Stomach (tissue), 9 donors: ENCODE results near the gene RGMB. TPM values are rescaled to one million over a fixed set of nuclear protein-coding genes. Genes with fewer than 3 reads are reported as not detected.

Experiments used
- DNase-seq, 2 donors: peaks; one replicate each; pipeline versions ENCODE4 v3.0.0 to v3.0.0-alpha.2; 2013 to 2019
- H3K27ac ChIP-seq, 5 donors: fragments of 200-600 bp in 4 of 5; sonication (generic) in 4 of 5; one replicate each; pipeline ENCODE4 v1.5.1; 2013 to 2019; ENCODE audit warnings: mild to moderate bottlenecking in 1 of 5, moderate library complexity in 1 of 5
- H3K27me3 ChIP-seq, 3 donors: fragments of 200-600 bp; sonication (generic); one replicate each; pipeline ENCODE4 v1.5.1; 2017 to 2019; ENCODE audit warnings: mixed run types in 1 of 3
- H3K36me3 ChIP-seq, 4 donors: fragments of 200-600 bp; sonication (generic); 1 replicate in 3 of 4; 2 replicates in 1 of 4; pipeline ENCODE4 v1.5.1; 2016 to 2019
- H3K4me1 ChIP-seq, 4 donors: fragments of 200-600 bp; sonication (generic); one replicate each; pipeline ENCODE4 v1.5.1; 2016 to 2019
- H3K4me3 ChIP-seq, 4 donors: fragments of 200-600 bp; sonication (generic) in 3 of 4; one replicate each; pipeline ENCODE4 v1.5.1; 2016 to 2019; ENCODE audit warnings: mild to moderate bottlenecking in 1 of 4
- H3K9me3 ChIP-seq, 4 donors: fragments of 200-600 bp; sonication (generic); one replicate each; pipeline ENCODE4 v1.5.1; 2016 to 2019
- CTCF ChIP-seq, 7 experiments: fragments of 450-650 bp in 4 of 7; fragments of 200-600 bp in 3 of 7; sonication (generic) in 3 of 7; IDR thresholded peaks; one replicate each; pipeline ENCODE4 v1.5.1; 2016 to 2019; ENCODE audit warnings: antibody characterized with exemption in 7 of 7, control low read depth in 2 of 7, mild to moderate bottlenecking in 1 of 7
- EP300 ChIP-seq: sonication (generic); formaldehyde crosslinking; IDR thresholded peaks from one replicate; pipeline ENCODE4 v1.6.1; 2017; ENCODE audit warnings: antibody characterized with exemption
- POLR2A ChIP-seq, 4 donors: fragments of 450-650 bp; IDR thresholded peaks; one replicate each; pipeline ENCODE4 v1.6.1; 2016; ENCODE audit warnings: antibody characterized with exemption in 4 of 4, control low read depth in 2 of 4, mild to moderate bottlenecking in 1 of 4, moderate library complexity in 1 of 4
- POLR2AphosphoS5 ChIP-seq, 3 donors: sonication (generic); formaldehyde crosslinking; IDR thresholded peaks; one replicate each; pipeline ENCODE4 v1.6.1; 2016; ENCODE audit warnings: antibody characterized with exemption in 3 of 3
- WGBS, 5 donors: extraction: QIAGEN DNeasy Blood & Tissue Kit in 3 of 5; methylation state at CpG; one replicate each; pipeline versions ENCODE4 v1.1.5 to v1.1.7; 2013 to 2018; 5-methylcytosine and 5-hydroxymethylcytosine counted together
- intact Hi-C: fragments of 100-400 bp; cut with DNase I; formaldehyde crosslinking; loops from one replicate; pipeline ENCODE4 v1.15.1; 2023; ENCODE audit warnings: low total_unique reads
- polyA plus RNA-seq, 3 donors: library from polyadenylated mRNA; stranded (reverse); fragments of 200-250 nt; gene quantifications; one replicate each; pipeline ENCODE4 v1.2.3, GENCODE V29; 2013
- total RNA-seq, 5 donors: library from RNA; depleted of rRNA; stranded (reverse); fragments of >200 nt; gene quantifications; one replicate each; pipeline versions ENCODE4 v1.1.0 to v1.2.3, GENCODE V29; 2014 to 2016
- donor health status: healthy with polysubstance abuse.
- donor health status: Bipolar disorder and iron deficiency.
- donor health status: healthy.

RGMB gene
- total and polyA plus RNA-seq, 8 donors = 8.4 to 215 (median 50.1) TPM

GRCh38 chr5:98845878-98846277, 72.4 kb downstream of the RGMB start:
- Histone ChIP-seq H3K4me1 (no peaks in the 10 kb centered on the region), H3K27ac (no peak overlapping the region), H3K4me3 (no peak overlapping the region), H3K27me3 (no peaks in the 10 kb centered on the region), H3K9me3 (peaks cover 0 to 20% (median 8%) of the 10 kb centered on the region in 4 donors), H3K36me3 (no peaks in the 10 kb centered on the region)
- intact Hi-C loops = no loop called here
- WGBS, 5 donors = 93 to 98% (median 96%) methylated on average over 4 to 8 of the region's 8 CpGs
- no peak for DNase-seq
- TF ChIP-seq POLR2AphosphoS5 (IDR thresholded peaks at IDR 0.05) (no peak), CTCF (IDR thresholded peaks at IDR 0.05) (no peak), POLR2A (IDR thresholded peaks at IDR 0.05) (no peak), EP300 (no peak)

Other genes with a start within 250 kb of the RGMB start
- gene CHD1, start 155.3 kb downstream of the RGMB start, total RNA-seq = 100 to 1,000 TPM in 2 of 5 donors, 10 to 100 TPM in 3; 15.1 to 119 (median 50.0) TPM
- 10 to 100 TPM in 1 of 3 donors, 1 to 10 TPM in 2; 8.0 to 24.6 (median 9.6) TPM for gene CHD1, start 155.3 kb downstream of the RGMB start, polyA plus RNA-seq